HCT116 (cell line): ENCODE data around the gene NECAB3. TPM values are rescaled to one million over a fixed set of nuclear protein-coding genes. Genes with fewer than 3 reads are reported as not detected.

Experiments used
- ATAC-seq: fragments of 200-7000 bp; cut with Tn5 transposase; 2 replicates; pipeline ENCODE4 v1.9.1; 2020; ENCODE audit warnings: mild to moderate bottlenecking, moderate library complexity
- BruUV-seq: library from RNA; stranded (reverse); fragments of 400-500 nt; replicated peaks from 2 replicates; lab custom pipeline; 2021; lab: Mats Ljungman, UMichigan
- CTCF ChIA-PET: fragments of 300-600 bp; sonication (Branson Sonifier 250); formaldehyde crosslinking; loops from one replicate; lab custom pipeline; 2021; ENCODE audit warnings: antibody characterized with exemption; lab: Charles Lee
- POLR2A ChIA-PET: fragments of 300-600, 350-600 bp; sonication (Branson Sonifier 250); formaldehyde crosslinking; loops from one replicate; lab custom pipeline; 2021; ENCODE audit warnings: antibody characterized with exemption; lab: Charles Lee
- RAD21 ChIA-PET, 2 experiments: fragments of 300-600 bp; sonication (Branson Sonifier 250); formaldehyde crosslinking; loops; one replicate each; lab custom pipeline; 2023; ENCODE audit warnings: low total read pairs in 2 of 2; ENCODE audit not compliant: uncharacterized antibody in 2 of 2, unreplicated experiment in 2 of 2, low non-redundant PET in 1 of 2; lab: Charles Lee
- DNase-seq: peaks from one replicate; pipeline ENCODE4 v3.0.0-alpha.2; 2010; ENCODE audit warnings: low read depth, low spot score
- H2AFZ ChIP-seq: fragments of 200-600 bp; shearing (Covaris generic), sonication (generic); 2 replicates; pipeline ENCODE4 v1.6.1; 2017; ENCODE audit warnings: low read depth, mixed run types, mixed read lengths, antibody characterized with exemption, low read length; ENCODE audit not compliant: poor library complexity, severe bottlenecking
- H3K27ac ChIP-seq: 2 replicates; pipeline ENCODE4 v1.5.1; 2012; ENCODE audit warnings: low read depth, low read length
- H3K27me3 ChIP-seq: fragments of 200-600 bp; sonication (generic); 2 replicates; pipeline ENCODE4 v1.6.1; 2016; ENCODE audit warnings: mixed run types, low read length, mixed read lengths; ENCODE audit not compliant: insufficient read depth
- H3K36me3 ChIP-seq, 2 experiments: fragments of 200-500 bp in 1 of 2; fragments of 200-600 bp in 1 of 2; sonication (Bioruptor generic) in 1 of 2; sonication (generic) in 1 of 2; 2 replicates each; pipeline versions ENCODE4 v1.5.1 to v1.6.1; 2014 to 2016; ENCODE audit warnings: low read length in 2 of 2, inconsistent platforms in 1 of 2, mixed read lengths in 1 of 2, mixed run types in 1 of 2; ENCODE audit not compliant: insufficient read depth in 2 of 2, control insufficient read depth in 1 of 2
- H3K4me1 ChIP-seq, 2 experiments: fragments of 200-600 bp in 1 of 2; sonication (generic) in 1 of 2; 2 replicates each; pipeline versions ENCODE4 v1.5.1 to v1.6.1; 2012 to 2017; ENCODE audit warnings: low read length in 2 of 2, inconsistent platforms in 1 of 2, mild to moderate bottlenecking in 1 of 2, mixed read lengths in 1 of 2, mixed run types in 1 of 2, moderate library complexity in 1 of 2; ENCODE audit not compliant: insufficient read depth in 2 of 2, control insufficient read depth in 1 of 2
- H3K4me2 ChIP-seq: fragments of 200-600 bp; sonication (generic); 2 replicates; pipeline ENCODE4 v1.6.1; 2017; ENCODE audit warnings: mixed run types, low read length, mixed read lengths
- H3K4me3 ChIP-seq, 2 experiments: fragments of 200-600 bp in 1 of 2; sonication (generic) in 1 of 2; replicated peaks in 1 of 2; 2 replicates each; pipeline ENCODE4 v1.5.1; 2011 to 2016; ENCODE audit warnings: low read length in 2 of 2, control low read depth in 1 of 2, low read depth in 1 of 2, mild to moderate bottlenecking in 1 of 2, mixed read lengths in 1 of 2, mixed run types in 1 of 2
- H3K79me2 ChIP-seq: fragments of 200-600 bp; sonication (generic); 2 replicates; pipeline ENCODE4 v1.6.1; 2017; ENCODE audit warnings: mild to moderate bottlenecking, mixed run types, low read length, moderate library complexity, mixed read lengths; ENCODE audit not compliant: insufficient read depth
- H3K9ac ChIP-seq: fragments of 200-600 bp; sonication (generic); 2 replicates; pipeline ENCODE4 v1.6.1; 2016; ENCODE audit warnings: low read length, mixed read lengths
- H3K9me2 ChIP-seq: fragments of 200-600 bp; sonication (generic), shearing (Covaris generic); 2 replicates; pipeline ENCODE4 v1.6.1; 2017; ENCODE audit warnings: mixed run types, mild to moderate bottlenecking, moderate library complexity; ENCODE audit not compliant: insufficient read depth
- H3K9me3 ChIP-seq, 2 experiments: fragments of 200-500 bp in 1 of 2; fragments of 200-600 bp in 1 of 2; sonication (Bioruptor generic) in 1 of 2; sonication (generic) in 1 of 2; 2 replicates each; pipeline ENCODE4 v1.6.1; 2014 to 2017; ENCODE audit warnings: low read length in 2 of 2, mixed read lengths in 2 of 2, inconsistent platforms in 1 of 2, low read depth in 1 of 2, mild to moderate bottlenecking in 1 of 2, mixed run types in 1 of 2, moderate library complexity in 1 of 2; ENCODE audit not compliant: control insufficient read depth in 1 of 2, insufficient read depth in 1 of 2
- H4K20me1 ChIP-seq: fragments of 200-600 bp; sonication (generic), shearing (Covaris generic); 2 replicates; pipeline ENCODE4 v1.6.1; 2017; ENCODE audit warnings: mixed run types, mild to moderate bottlenecking, moderate library complexity; ENCODE audit not compliant: insufficient read depth
- ATF3 ChIP-seq: IDR thresholded peaks from 2 replicates; pipeline ENCODE4 v1.6.1; 2012
- CBX3 ChIP-seq: IDR thresholded peaks from 2 replicates; pipeline ENCODE4 v1.6.1; 2012; ENCODE audit warnings: low read depth
- CEBPB ChIP-seq: IDR thresholded peaks from 2 replicates; pipeline ENCODE4 v1.6.1; 2012; ENCODE audit warnings: low read depth
- CTCF ChIP-seq, 3 experiments: fragments of 200-600 bp in 1 of 3; sonication (generic) in 1 of 3; IDR thresholded peaks in 2 of 3; conservative IDR thresholded peaks in 1 of 3; 2 replicates each; pipeline ENCODE4 v1.5.1; 2012 to 2017; ENCODE audit warnings: low read depth in 2 of 3, low read length in 2 of 3, antibody characterized with exemption in 1 of 3, borderline replicate concordance in 1 of 3, control low read depth in 1 of 3, mild to moderate bottlenecking in 1 of 3, mixed read lengths in 1 of 3, mixed run types in 1 of 3, moderate library complexity in 1 of 3; ENCODE audit not compliant: insufficient read depth in 1 of 3
- EGR1 ChIP-seq: IDR thresholded peaks from 2 replicates; pipeline ENCODE4 v1.6.1; 2012; ENCODE audit warnings: low read depth
- EZH2phosphoT487 ChIP-seq: fragments of 200-600 bp; IDR thresholded peaks from 2 replicates; pipeline ENCODE4 v1.6.1; 2018; ENCODE audit warnings: antibody characterized with exemption, borderline replicate concordance
- MAX ChIP-seq: IDR thresholded peaks from 2 replicates; pipeline ENCODE4 v1.6.1; 2012
- POLR2A ChIP-seq: IDR thresholded peaks from 2 replicates; pipeline ENCODE4 v1.7.0; 2011; ENCODE audit warnings: borderline replicate concordance; ENCODE audit not compliant: insufficient read depth, insufficient read length; ENCODE audit errors: extremely low read depth
- POLR2AphosphoS5 ChIP-seq: IDR thresholded peaks from 2 replicates; pipeline ENCODE4 v1.6.1; 2011; ENCODE audit warnings: mild to moderate bottlenecking, low read depth, low read length, moderate library complexity
- RAD21 ChIP-seq: IDR thresholded peaks from 2 replicates; pipeline ENCODE4 v1.6.1; 2012; ENCODE audit warnings: low read depth, mild to moderate bottlenecking
- SIN3A ChIP-seq: IDR thresholded peaks from 2 replicates; pipeline ENCODE4 v1.6.1; 2012; ENCODE audit warnings: low read depth
- SRF ChIP-seq: IDR thresholded peaks from 2 replicates; pipeline ENCODE4 v1.6.1; 2012; ENCODE audit warnings: low read depth
- YY1 ChIP-seq: IDR thresholded peaks from 2 replicates; pipeline ENCODE4 v1.6.1; 2011; ENCODE audit warnings: low read length, low read depth, moderate library complexity, mild to moderate bottlenecking; ENCODE audit not compliant: insufficient replicate concordance; ENCODE audit errors: extremely low read depth
- ZFX ChIP-seq: fragments of 450-650 bp; IDR thresholded peaks from 2 replicates; pipeline ENCODE4 v1.6.1; 2017
- ZNF274 ChIP-seq: fragments of 200-500 bp; sonication (Bioruptor generic); IDR thresholded peaks from 2 replicates; pipeline ENCODE4 v1.6.1; 2014; ENCODE audit warnings: mild to moderate bottlenecking, low read depth, low read length, inconsistent platforms
- intact Hi-C: fragments of 100-400 bp; cut with micrococcal nuclease; formaldehyde crosslinking; loops from 2 replicates; pipeline ENCODE4 v1.10.0; 2022
- total RNA-seq: library from RNA; stranded (reverse); gene quantifications from one replicate; pipeline ENCODE4 v1.2.1, GENCODE V29; 2021; ENCODE audit not compliant: unreplicated experiment

Gene NECAB3
- total RNA-seq, 1 experiment from 2014 or later, result 48.1 TPM

- Histone ChIP-seq H3K9ac (no peak overlapping the region), H3K27ac (no peak overlapping the region), H2AFZ (no peak overlapping the region), H3K27me3 (no peaks in the 10 kb centered on the region), H3K4me3 (no peak overlapping the region), H4K20me1 (no peaks in the 10 kb centered on the region), H3K9me2 (no peaks in the 10 kb centered on the region), H3K9me3 (no peaks in the 10 kb centered on the region), H3K79me2 (peaks cover 32% of the 10 kb centered on the region), H3K4me2 (no peak overlapping the region), H3K4me1 (peaks cover 9 to 23% of the 10 kb centered on the region in 2 experiments), H3K36me3 (peaks cover 0 to 2% of the 10 kb centered on the region in 2 experiments; a peak in 1 of 4 replicates)
- intact Hi-C loops, result no loop called here
- no peak for TF ChIP-seq CTCF (IDR thresholded peaks at IDR 0.05 in 2 of 3, conservative IDR thresholded peaks at IDR 0.05 in 1 of 3; ENCODE audit: borderline replicate concordance in 1 of 3, insufficient read depth in 1 of 3, low read depth in 2 of 3, low read length in 2 of 3)
- TF ChIP-seq CEBPB, result no peak
- TF ChIP-seq CBX3, result no peak
- TF ChIP-seq SIN3A, result no peak
- no peak for TF ChIP-seq ATF3
- TF ChIP-seq MAX, result no peak
- TF ChIP-seq RAD21, result no peak
- TF ChIP-seq POLR2AphosphoS5, result no peak
- no peak for TF ChIP-seq EZH2phosphoT487
- TF ChIP-seq ZNF274, result no peak
- no peak for TF ChIP-seq EGR1
- TF ChIP-seq YY1, result no peak
- TF ChIP-seq ZFX, result no peak
- TF ChIP-seq POLR2A, result no peak
- TF ChIP-seq SRF, result no peak
- RAD21 ChIA-PET, result no interaction called here
- BruUV-seq, result no TSS peak
- POLR2A ChIA-PET, result no interaction called here
- ATAC-seq (no peak), DNase-seq (no peak)
- CTCF ChIA-PET, result no interaction called here
Measured at GRCh38 chr20:33681728-33682353, 7.6 kb upstream of the NECAB3 start.
